GM18870 (cell line): Measurements from ENCODE around the gene KLF5.
A peak's percentile ranks its signal among the peaks of the same experiment; 100 is the strongest.
"Not testable (repeated sequence)": the region's sequence is repeated elsewhere in the genome, so short reads cannot be mapped to it uniquely, and the experiment has no call there.

Experiments
- ATAC-seq: cut with Tn5 transposase; IDR thresholded peaks from one replicate; pipeline ENCODE4 v1.9.1; 2021; ENCODE audit warnings: moderate library complexity; ENCODE audit not compliant: unreplicated experiment

The KLF5 gene

DNA sequence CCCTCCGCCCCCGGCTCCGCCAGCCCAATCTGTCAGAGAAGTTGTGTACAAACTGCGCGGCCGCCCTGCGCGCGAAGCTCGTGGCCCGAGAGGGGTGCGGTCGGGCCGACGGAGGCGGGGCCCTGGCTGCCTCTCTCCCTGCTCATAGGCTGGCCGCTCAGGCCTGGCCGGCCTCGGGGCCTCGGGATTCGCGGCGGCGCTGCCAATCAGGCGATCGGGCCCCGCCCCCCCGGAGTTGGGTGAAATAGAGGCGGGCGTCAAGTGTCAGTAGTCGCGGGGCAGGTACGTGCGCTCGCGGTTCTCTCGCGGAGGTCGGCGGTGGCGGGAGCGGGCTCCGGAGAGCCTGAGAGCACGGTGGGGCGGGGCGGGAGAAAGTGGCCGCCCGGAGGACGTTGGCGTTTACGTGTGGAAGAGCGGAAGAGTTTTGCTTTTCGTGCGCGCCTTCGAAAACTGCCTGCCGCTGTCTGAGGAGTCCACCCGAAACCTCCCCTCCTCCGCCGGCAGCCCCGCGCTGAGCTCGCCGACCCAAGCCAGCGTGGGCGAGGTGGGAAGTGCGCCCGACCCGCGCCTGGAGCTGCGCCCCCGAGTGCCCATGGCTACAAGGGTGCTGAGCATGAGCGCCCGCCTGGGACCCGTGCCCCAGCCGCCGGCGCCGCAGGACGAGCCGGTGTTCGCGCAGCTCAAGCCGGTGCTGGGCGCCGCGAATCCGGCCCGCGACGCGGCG is at the start of gene KLF5:
Gene KLF5, plus strand, starts transcription at position 270 of the 724 bp plus-strand sequence. Its CDS starts 323 bp downstream, at position 593.
- peak; percentile 89 for ATAC-seq

DNA sequence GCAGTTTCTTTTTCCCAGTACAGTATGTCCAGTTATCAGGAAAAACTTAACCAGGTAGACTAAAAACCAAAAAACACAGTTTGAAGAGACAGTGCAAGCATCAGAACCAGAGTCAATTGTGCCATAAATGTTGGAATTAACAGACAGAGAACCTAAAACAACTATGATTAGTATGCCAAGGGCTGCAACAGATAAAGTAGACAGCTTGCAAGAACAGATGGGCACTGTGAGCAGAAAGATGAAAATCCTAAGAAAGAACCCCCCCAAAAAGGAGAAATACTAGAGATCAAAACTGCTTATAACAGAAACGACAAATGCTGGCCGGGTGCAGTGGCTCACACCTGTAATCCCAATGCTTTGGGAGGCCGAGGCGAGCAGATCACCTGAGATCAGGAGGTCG is 47.1 kb upstream of the KLF5 start:
- no peak for ATAC-seq

GRCh38 chr13:73015805-73016204 is 43.0 kb upstream of the KLF5 start:
- ATAC-seq, result no peak

- no peak for ATAC-seq
Observed at GRCh38 chr13:73018336-73018735, 40.5 kb upstream of the KLF5 start.

GRCh38 chr13:73025217-73026012 is 33.4 kb upstream of the KLF5 start:
- ATAC-seq, result peak; percentile 58

- ATAC-seq, result no peak
Observed at GRCh38 chr13:73034901-73035300, 23.9 kb upstream of the KLF5 start.

DNA sequence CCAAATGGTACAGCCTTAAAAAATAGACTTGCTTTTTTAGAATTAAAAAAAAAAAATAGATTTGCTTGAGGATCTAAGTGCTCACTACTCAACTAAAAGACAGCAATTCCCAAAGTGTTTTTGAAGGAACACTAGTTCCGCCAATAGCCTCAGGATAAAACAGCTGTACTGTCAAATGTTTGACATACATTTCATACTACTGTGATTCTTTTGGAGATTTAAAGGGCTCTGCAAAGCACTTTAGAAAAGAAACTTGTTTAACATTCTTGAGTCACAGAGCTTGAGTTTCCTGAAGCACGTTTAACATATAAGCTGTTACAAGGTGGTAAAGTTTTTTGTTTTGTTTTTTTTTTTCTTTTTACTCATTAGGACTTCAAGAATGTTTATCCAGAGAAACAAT is 23.1 kb upstream of the KLF5 start:
- no peak for ATAC-seq

- no peak for ATAC-seq
Observed at GRCh38 chr13:73036566-73036965, 22.2 kb upstream of the KLF5 start.

- no peak for ATAC-seq
Observed at GRCh38 chr13:73038064-73038463, 20.7 kb upstream of the KLF5 start.

DNA sequence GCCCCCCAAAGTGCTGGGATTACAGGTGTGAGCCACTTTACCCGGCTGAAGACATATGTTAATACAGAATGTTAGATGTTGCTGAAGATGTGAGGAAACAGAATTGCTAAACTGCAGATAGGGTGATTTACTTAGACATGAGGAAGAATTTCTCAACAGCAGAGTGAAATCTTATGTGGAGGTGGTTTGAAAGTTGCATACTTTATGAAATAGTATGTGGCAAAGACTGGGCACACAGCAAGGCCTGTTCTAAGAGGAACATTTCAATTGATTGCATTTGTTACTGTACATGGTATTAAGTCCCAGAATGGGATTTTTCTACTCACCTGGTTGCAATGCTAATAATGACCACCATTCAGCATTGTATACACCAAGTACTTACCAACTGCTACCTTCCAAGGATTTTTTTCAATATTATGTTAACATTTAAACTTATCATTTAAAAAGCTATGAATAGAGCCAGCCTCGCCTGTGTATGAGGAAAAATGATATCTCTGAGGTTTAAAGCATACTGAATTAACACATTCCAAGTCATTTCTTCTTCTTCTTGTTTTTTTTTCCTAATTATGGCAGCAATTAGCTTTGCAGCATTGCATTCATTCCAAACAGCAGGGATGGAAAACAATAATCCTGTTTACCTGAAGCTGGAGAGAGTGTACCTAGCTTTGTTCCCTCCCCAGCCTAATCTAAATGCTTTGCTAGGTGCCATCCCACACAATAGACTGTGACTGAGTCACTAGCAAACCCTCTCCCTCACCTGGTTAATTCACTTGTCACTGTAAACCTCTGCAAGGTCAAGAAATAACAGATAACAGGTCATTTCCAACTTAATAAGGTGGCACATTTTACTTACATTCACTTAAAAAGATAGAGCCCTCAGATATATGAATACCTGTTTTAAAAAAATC is 19.4 kb upstream of the KLF5 start:
- ATAC-seq, result no peak

DNA sequence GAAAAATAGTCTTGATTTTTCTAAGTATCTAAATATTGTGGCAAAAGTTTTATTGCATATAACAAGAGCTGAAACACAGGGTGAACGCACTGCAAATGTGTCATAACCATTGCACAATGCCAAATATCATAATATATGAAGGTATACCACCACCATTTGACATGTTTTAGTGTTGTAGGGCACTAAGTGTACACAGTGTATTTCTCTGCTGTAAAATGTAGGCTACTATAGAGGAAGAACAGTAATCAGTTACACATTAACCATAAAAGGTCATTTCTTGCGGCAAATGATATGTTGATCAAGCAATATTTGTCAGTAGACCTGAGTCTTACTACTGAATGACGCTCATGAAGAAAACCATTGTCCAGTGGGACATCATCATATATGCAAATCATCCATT is 18.3 kb upstream of the KLF5 start:
- ATAC-seq, result no peak

GRCh38 chr13:73040968-73041596 is 17.7 kb upstream of the KLF5 start:
- no peak for ATAC-seq

- ATAC-seq, result no peak
Observed at GRCh38 chr13:73045031-73045430, 13.8 kb upstream of the KLF5 start.

DNA sequence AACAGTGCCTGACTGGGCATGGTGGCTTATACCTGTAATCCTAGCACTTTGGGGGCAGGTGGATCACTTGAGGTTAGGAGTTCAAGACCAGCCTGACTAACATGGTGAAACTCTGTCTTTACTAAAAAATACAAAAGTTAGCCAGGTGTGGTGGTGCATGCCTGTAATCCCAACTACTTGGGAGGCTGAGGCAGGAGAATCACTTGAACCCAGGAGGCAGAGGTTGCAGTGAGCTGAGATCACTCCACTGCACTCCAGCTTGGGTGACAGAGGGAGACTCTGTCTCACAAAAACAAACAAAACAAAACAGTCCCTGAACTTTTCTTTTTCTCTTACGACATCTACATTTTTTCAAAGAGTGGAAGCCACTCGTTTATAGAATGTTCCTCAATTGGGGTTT is 10.2 kb upstream of the KLF5 start:
- not testable (repeated sequence) for ATAC-seq

DNA sequence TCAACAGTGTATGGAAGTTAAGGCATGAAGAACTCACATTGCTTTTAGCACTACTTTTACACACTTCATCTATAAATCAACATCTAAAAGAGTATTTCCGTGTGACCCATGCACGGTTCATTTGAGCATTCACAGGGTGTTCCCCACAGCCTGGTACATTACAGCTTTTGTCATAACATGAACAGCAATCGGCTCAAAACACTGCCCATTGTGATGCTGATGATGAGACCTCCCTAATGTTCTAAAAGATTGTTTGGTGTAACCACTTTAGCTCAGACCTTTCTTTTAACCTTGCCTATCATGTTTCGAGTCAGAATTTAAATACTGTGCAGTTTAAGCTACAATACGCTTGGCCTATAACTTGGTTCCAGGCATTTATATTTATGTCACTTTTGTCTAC is 4.1 kb upstream of the KLF5 start:
- ATAC-seq, result no peak

DNA sequence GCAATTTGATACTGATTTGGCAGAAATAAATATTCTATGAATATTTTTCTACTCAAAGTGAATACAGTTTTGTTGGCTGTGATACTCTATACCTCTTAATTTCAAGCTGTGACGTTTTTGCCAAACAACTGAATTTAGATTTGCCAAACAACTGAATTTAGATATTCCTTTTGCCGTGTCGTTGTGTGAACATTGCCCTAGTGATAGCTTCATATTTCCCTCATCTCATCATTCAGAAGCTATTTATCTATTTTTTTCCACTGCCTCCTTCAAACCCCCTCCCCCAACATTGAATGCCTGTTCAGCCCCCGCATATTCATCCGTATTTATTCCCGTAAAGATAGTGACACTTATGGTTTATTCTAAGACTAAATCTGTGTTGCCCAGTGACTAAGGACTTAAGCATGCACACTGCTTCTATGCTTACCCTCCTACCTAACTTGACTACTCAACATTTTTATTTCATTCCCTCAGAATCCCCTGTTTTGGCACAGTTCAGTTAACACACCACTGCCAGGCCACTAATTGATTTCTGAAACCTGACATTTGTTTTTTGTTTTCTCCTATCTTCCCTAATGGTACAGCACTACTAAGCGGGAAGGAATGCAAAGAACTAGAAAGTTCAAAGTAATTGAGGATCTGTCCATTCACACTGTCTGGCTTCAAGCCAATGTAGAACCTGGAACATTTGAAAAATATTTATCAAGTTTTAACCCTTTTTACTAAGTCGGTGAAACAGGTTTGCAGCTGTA is 2.8 kb upstream of the KLF5 start:
- ATAC-seq, result no peak

DNA sequence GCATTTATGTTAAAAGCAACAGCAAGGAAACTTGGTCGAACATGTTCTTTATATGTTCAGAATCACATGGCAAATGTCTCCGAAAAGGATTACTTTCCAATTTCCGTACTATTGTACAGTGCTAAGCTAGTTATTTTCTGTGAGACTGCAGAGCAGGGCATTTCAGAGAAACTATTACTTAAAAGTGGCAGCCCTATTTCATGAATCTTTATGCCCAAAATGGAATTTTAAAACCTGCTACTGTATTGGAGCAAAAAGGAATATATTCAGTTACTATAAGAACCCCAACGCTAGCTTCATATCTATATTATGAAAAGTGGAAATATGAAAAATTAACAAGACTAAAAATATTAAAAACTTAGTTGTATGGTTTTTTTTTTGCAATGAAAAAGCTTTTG is 2.2 kb upstream of the KLF5 start:
- no peak for ATAC-seq

GRCh38 chr13:73057284-73058063 is 1.3 kb upstream of the KLF5 start:
- ATAC-seq, result no peak

GRCh38 chr13:73058064-73058313 is 816 bp upstream of the KLF5 start:
- no peak for ATAC-seq

DNA sequence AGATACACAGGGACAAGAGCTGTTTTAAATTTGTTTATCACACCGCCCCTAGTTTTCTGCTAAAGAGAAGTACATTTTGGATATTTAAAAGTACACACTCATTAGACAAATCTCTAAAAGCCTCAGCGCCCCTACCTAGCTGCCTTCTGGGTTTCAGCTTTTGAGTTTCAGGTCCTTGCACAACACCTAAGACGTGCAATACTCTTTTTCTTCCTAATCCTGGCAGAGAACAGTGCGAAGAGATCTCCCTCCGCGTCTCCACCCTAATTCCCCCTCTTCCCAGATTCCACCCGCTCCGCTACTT is 421 bp upstream of the KLF5 start:
- ATAC-seq, result peak; percentile 32
